ENCODE results near the gene GSTA5. TPM values are rescaled to one million over a fixed set of nuclear protein-coding genes. Genes with fewer than 3 reads are reported as not detected.

GSTA5 gene
- not detected in 2 replicates for total RNA-seq

DNA sequence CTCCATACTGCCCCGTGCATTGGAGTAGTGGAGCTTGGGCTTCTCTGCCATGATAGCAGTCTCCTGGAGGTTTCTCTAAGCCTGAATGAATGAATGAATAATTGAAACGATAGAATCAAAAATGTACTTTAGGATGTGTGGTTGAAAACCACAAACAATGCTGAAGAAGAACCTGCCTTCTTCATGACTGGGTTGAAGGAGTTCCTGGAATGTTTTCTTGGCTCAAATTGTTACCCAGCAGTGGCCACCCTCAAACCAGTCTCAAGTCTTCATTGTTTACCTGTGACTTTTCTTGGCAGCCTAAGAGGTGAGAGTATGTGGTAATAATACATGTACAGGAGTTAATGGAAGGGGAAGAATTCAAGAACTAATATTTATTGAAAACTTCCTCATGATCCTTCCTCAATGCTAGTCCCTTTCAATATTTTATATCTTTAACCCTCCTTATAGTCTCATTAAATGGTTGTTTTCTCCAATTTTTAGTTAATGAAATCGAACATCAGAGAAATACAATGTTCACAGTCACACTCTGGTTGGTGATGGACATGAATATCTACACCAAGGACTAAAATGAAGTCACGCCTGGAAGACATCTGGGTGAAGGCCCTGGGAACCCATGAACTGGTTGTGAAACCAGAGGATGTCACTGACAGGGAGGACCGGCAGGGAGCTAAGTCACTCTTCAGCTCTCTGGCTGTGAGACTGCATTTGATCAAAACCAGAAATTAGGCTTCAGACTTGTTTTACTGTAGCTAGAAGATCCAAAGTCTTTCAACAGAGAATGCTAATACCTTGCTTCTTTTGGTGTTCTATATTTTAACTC, at the start of gene GSTA5:
GSTA5 (minus strand) TSS at position 51 of the 823 bp plus-strand sequence.

DNA sequence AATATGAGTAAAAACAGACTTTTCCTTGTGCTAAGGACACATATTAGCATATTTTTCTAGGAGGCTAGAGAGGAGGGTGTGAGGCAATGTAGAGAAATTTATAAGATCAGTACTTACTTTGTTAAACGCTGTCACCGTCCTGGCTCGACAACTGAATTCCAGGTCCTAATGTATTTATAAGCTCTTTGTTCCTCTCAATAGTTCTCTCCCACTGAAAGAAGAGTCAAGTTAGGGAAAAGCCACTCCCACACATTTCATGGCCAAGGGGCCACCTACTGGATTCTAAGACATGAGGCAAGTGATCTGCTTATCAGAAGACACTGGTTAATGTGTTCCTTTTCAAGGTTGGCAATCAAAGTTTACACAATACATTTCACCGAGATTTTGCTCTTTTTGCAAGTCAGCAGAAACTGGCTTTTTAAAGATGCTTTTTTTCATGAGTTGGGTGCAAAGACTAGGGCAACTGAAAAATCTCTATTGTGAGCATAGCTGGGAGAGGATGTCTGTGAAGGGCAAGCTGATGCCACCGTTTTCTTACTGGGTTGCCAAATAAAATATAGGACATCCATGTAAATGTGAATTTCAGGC, 36.9 kb downstream of the GSTA5 start, which contains the start of gene GSTA1:
GSTA1 (minus strand) TSS at position 149 of the 588 bp plus-strand sequence. CDS start 4,549 bp downstream, outside the sequence.

Other genes starting within 250 kb of the GSTA5 start
- 36.7 and 64.3 TPM in 2 replicates for gene TMEM14A, start 169.7 kb downstream of the GSTA5 start, total RNA-seq
- not detected in 2 replicates for gene GSTA2, start 77.3 kb downstream of the GSTA5 start, total RNA-seq
- not detected in 2 replicates for gene GSTA1, start 37.0 kb downstream of the GSTA5 start, total RNA-seq
- gene GSTA3, start 68.9 kb upstream of the GSTA5 start, total RNA-seq, result not detected in 2 replicates
- 20.8 and 34.5 TPM in 2 replicates for gene GSTA4, start 154.5 kb upstream of the GSTA5 start, total RNA-seq
- gene CILK1, start 221.0 kb upstream of the GSTA5 start, total RNA-seq, result 3.2 and 3.5 TPM in 2 replicates
- 16.9 and 18.8 TPM in 2 replicates for gene FBXO9, start 224.6 kb upstream of the GSTA5 start, total RNA-seq